Measurements from ENCODE around the gene SAMD4B.
"Not testable (repeated sequence)": the region's sequence is repeated elsewhere in the genome, so short reads cannot be mapped to it uniquely, and the experiment has no call there.

DNA sequence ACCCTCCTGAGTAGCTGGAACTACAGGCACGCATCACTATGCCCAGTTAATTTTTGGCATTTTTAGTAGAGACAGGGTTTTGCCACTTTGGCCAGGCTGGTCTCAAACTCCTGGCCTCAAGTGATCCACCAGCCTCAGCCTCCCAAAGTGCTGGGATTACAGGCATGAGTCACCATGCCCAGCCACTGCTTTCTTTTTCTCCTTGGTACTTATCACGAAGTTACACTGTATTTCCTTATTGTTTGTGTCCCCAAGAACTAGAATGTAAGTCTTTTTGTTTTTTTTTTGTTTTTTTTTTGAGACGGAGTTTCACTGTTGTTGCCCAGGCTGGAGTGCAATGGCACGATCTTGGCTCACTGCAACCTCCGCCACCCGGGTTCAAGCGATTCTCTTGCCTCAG, 2.1 kb upstream of the SAMD4B start:
- TF ChIP-seq, protein P1, sequence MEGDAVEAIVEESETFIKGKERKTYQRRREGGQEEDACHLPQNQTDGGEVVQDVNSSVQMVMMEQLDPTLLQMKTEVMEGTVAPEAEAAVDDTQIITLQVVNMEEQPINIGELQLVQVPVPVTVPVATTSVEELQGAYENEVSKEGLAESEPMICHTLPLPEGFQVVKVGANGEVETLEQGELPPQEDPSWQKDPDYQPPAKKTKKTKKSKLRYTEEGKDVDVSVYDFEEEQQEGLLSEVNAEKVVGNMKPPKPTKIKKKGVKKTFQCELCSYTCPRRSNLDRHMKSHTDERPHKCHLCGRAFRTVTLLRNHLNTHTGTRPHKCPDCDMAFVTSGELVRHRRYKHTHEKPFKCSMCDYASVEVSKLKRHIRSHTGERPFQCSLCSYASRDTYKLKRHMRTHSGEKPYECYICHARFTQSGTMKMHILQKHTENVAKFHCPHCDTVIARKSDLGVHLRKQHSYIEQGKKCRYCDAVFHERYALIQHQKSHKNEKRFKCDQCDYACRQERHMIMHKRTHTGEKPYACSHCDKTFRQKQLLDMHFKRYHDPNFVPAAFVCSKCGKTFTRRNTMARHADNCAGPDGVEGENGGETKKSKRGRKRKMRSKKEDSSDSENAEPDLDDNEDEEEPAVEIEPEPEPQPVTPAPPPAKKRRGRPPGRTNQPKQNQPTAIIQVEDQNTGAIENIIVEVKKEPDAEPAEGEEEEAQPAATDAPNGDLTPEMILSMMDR (IDR thresholded peaks at IDR 0.05): not testable (repeated sequence)
- not testable (repeated sequence) for TF ChIP-seq POLR2A (IDR thresholded peaks at IDR 0.05)

Data from body of pancreas (tissue), 4 donors.